HFF-Myc (cell line): ENCODE results near the gene NDE1.

Experiments
- DNase-seq: peaks from one replicate; pipeline ENCODE4 v3.0.0-alpha.2; 2011; ENCODE audit warnings: low read depth; ENCODE audit errors: extremely low read depth
- H3K4me3 ChIP-seq: replicated peaks from 2 replicates; pipeline ENCODE4 v1.5.1; 2011; ENCODE audit warnings: low read depth, mild to moderate bottlenecking, control low read depth, low read length
- TF ChIP-seq, protein P1 (sequence below): IDR thresholded peaks from 2 replicates; pipeline ENCODE4 v1.5.1; 2012; ENCODE audit warnings: mild to moderate bottlenecking, low read depth, low read length, control low read depth; ENCODE audit errors: missing control alignments

Gene NDE1

DNA sequence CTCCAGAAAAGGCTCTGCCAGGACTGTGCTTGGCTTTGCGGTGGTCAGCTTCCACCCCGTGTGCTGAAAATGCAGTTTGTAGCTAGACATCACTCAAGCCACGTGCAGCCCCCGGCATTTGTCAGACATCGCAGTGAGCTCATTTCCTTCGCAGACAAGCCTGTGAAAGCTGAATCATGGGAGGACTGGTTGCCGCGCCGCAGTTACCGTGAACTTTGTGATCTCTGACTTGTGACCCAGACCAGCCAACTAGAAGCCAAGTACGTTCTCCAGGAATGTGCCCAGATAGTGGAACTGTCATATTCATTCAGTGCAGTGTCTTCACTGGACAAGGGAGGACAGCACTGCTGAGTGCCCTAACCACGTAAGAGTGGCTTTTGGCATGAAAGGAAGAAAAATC, 58.1 kb downstream of the NDE1 start:
- H3K4me3 ChIP-seq = no peak overlapping the region
- TF ChIP-seq, protein P1, sequence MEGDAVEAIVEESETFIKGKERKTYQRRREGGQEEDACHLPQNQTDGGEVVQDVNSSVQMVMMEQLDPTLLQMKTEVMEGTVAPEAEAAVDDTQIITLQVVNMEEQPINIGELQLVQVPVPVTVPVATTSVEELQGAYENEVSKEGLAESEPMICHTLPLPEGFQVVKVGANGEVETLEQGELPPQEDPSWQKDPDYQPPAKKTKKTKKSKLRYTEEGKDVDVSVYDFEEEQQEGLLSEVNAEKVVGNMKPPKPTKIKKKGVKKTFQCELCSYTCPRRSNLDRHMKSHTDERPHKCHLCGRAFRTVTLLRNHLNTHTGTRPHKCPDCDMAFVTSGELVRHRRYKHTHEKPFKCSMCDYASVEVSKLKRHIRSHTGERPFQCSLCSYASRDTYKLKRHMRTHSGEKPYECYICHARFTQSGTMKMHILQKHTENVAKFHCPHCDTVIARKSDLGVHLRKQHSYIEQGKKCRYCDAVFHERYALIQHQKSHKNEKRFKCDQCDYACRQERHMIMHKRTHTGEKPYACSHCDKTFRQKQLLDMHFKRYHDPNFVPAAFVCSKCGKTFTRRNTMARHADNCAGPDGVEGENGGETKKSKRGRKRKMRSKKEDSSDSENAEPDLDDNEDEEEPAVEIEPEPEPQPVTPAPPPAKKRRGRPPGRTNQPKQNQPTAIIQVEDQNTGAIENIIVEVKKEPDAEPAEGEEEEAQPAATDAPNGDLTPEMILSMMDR = no peak
- no peak for DNase-seq

DNA sequence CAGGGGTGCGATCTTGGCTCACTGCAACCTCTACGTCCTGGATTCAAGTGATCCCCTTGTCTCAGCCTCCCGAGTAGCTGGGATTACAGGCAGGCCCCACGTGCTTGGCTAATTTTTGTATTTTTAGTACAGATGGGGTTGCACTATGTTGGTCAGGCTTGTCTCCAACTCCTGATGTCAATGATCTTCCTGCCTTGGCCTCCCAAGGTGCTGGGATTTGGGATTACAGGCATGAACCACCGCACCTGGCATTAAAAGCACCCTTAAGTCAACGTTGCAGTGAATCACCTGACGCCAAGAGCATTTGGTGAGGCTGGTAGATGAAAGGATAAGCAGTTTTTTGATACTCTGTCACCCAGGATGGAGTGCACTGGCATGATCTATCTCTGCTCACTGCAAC, 59.0 kb downstream of the NDE1 start:
- H3K4me3 ChIP-seq = no peak overlapping the region
- TF ChIP-seq, protein P1 = no peak
- DNase-seq = no peak

DNA sequence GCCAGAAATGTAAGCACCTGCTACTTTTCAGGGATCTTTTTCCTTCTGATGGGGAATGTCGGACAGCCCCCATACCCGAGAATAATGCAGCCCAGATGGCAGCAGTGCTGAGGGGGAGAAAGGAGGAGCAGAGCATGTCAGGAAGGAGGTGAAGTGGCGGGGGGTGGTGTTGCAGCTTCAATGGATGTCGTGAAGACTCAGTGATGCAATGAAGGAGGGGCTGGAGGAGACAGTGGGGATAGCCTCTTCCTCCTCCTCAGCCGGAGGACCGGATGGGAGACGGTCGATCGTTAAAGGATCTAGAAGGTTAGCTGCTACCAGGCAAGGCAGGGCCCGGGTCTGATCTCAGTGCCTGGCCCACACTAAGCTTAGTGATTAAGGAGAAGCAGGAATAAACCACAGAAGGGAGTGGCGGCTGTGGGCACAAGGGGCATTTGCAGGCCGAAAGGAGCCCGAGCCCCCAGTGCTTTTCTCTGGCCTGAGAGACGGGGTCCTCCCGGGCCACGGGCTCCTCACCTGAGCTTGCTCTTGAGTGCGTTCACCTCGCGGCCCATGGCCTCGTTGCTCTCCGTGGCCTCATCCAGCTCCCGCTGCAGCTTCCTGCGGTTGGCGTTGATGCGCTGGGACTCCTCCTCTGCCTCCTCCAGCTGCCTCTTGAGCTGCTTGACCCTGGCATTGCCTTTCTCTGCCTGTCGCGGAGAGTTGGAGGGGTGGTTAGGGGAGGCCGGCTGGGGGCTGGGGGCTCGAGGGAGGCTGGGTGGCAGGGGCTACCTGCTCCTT, 64.5 kb downstream of the NDE1 start:
- TF ChIP-seq, protein P1 = no peak
- no peak for DNase-seq
- no peak overlapping the region for H3K4me3 ChIP-seq

DNA sequence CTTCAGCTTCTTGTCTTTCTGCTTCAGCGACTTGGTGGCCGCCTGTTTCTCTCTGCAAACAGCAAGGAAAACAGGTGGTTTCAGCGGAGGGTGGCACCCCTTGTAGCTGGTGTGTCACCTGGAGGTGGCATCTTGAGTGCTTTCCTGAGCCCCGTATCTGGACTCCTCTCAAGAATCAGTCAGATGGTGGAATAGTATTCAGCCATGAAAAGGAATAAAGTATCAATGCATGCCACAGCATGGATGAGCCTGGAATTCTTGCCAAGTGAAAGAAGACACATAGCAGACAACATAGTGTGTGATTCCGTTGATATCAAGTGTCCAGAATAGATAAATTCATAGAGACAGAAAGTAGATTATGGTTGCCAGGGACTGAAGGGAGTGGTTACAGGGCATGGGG, 65.2 kb downstream of the NDE1 start:
- no peak overlapping the region for H3K4me3 ChIP-seq

DNA sequence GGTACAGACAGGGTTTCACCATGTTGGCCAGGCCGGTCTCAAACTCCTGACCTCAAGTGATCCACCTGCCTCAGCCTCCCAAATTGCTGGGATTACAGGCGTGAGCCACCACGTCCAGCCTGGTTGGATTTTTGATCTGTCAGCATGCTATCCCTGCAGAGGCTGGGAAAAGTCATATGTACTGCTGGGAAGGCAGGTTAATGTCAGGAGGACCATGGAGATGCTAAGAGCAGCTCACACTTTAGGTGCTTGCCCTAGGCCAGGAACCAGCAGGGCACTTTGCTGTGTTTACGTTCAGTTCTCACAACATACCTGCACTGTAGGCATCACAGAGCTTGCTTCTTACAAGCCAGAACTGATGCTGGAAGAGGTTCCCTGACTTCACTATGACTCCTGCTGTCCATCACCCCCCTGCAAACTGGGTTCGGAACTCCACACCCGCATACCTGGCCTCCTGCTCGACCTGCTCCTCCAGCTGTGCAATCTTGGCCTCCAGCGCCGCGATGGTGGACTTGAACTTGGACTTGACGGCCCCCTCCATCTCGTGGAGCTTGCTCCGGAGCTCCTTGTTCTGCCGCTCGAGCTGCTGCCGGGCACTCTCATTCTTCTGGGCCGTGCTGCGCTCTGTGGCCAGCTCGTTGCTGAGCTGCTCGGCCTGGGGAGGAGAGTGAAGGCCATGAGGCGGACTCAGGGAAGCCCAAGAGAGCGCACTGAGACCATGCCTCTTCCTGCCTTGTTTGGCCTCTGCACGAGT, 66.8 kb downstream of the NDE1 start:
- H3K4me3 ChIP-seq = no peak overlapping the region
- TF ChIP-seq, protein P1 = no peak
- no peak for DNase-seq

More for the DNA sequence above, 65.2 kb downstream of the NDE1 start:
- DNase-seq = no peak
- TF ChIP-seq, protein P1 = no peak

DNA sequence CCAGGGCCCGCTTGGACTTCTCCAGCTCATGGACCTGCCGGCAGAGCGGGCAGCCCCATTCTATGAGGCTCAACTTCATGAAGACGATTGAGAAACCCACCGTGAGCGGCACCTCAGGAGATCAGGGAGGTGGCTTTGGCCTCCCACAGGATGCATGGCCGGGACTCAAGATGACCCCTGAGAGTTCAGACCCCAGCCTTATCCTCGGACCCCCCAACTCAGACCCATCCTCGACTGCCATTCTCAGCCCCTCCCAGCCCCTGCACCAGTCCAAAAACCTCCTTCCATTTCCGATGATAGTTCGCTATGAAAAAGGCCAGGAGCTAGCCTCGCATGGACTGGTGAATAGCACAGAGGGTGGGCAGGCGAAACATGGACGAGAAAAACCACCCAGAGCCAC, 71.0 kb downstream of the NDE1 start:
- no peak overlapping the region for H3K4me3 ChIP-seq
- TF ChIP-seq, protein P1 = no peak
- no peak for DNase-seq
